H7 (cell line): ENCODE results near the gene RAB9B. TPM values are rescaled to one million over a fixed set of nuclear protein-coding genes. Genes with fewer than 3 reads are reported as not detected.
A peak's percentile ranks its signal among the peaks of the same experiment; 100 is the strongest.
"Not testable (repeated sequence)": the region's sequence is repeated elsewhere in the genome, so short reads cannot be mapped to it uniquely, and the experiment has no call there.

Experiments used
- DNase-seq: peaks from one replicate; pipeline ENCODE4 v3.0.0; 2012
- H3K27me3 ChIP-seq: 2 replicates; pipeline ENCODE4 v1.6.0; 2011; ENCODE audit warnings: mild to moderate bottlenecking, low read length; ENCODE audit not compliant: control insufficient read depth, insufficient read depth
- H3K36me3 ChIP-seq: replicated peaks from 2 replicates; pipeline ENCODE4 v1.5.1; 2011; ENCODE audit warnings: low read length; ENCODE audit not compliant: control insufficient read depth, insufficient read depth
- H3K4me3 ChIP-seq: 2 replicates; pipeline ENCODE4 v1.5.1; 2011; ENCODE audit warnings: low read depth, mild to moderate bottlenecking, control low read depth, low read length, moderate library complexity; ENCODE audit not compliant: insufficient read depth
- total RNA-seq: library from RNA; depleted of rRNA; stranded (reverse); fragments of >200 nt; shearing (Covaris generic); gene quantifications from 2 replicates; pipeline ENCODE4 v1.2.3, GENCODE V29; 2014

Gene RAB9B
- total RNA-seq, 1 experiment from 2014 or later: 0.48 TPM

GRCh38 chrX:103828529-103828928 lies 3.5 kb downstream of the RAB9B start:
- Histone ChIP-seq H3K4me3 (no peak overlapping the region), H3K36me3 (no peaks in the 10 kb centered on the region), H3K27me3 (peaks cover 21% of the 10 kb centered on the region)
- no peak for DNase-seq

DNA sequence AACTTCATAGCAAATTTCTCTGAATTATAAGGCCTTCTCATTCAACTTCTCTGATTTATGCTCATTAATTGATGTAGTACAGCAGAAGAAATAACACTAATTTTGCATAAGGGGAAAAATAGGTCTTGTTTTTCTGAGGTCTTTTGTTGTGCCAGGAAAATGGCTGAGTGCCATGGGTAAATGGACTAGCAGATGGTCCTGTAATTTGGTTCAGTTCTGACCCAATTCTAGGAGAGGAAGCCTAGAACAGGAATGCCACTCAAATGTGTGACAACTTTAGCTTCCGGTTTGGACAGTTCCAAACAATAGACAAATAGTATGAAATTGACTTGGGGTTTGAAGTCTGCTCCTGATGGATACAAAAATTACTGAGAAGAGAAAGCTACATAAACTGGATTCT lies 6.2 kb downstream of the RAB9B start:
- DNase-seq: no peak
- H3K4me3 ChIP-seq: no peak overlapping the region
- H3K27me3 ChIP-seq: peaks cover 10% of the 10 kb centered on the region
- no peaks in the 10 kb centered on the region for H3K36me3 ChIP-seq

GRCh38 chrX:103823591-103823990 lies 8.5 kb downstream of the RAB9B start:
- H3K27me3 ChIP-seq: peaks cover 1% of the 10 kb centered on the region; the same call in 1 of the 2 replicates
- DNase-seq: no peak
- no peaks in the 10 kb centered on the region for H3K36me3 ChIP-seq
- no peak overlapping the region for H3K4me3 ChIP-seq

DNA sequence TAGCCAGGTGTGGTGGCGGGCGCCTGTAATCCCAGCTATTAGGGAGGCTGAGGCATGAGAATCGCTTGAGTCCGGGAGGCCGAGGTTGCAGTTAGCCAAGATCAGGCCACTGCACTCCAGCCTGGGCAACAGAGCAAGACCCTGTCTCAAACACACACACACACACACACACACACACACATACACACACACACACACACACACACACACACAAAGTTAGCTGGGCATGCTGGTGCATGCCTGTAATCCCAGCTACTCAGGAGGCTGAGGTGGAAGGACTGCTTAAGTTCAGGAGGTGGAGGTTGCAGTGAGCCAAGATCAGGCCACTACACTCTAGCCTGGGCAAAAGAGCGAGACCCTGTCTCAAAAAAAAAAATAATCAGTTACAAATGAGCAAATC lies 11.3 kb downstream of the RAB9B start:
- not testable (repeated sequence) for H3K27me3 ChIP-seq, DNase-seq, H3K36me3 ChIP-seq, H3K4me3 ChIP-seq

DNA sequence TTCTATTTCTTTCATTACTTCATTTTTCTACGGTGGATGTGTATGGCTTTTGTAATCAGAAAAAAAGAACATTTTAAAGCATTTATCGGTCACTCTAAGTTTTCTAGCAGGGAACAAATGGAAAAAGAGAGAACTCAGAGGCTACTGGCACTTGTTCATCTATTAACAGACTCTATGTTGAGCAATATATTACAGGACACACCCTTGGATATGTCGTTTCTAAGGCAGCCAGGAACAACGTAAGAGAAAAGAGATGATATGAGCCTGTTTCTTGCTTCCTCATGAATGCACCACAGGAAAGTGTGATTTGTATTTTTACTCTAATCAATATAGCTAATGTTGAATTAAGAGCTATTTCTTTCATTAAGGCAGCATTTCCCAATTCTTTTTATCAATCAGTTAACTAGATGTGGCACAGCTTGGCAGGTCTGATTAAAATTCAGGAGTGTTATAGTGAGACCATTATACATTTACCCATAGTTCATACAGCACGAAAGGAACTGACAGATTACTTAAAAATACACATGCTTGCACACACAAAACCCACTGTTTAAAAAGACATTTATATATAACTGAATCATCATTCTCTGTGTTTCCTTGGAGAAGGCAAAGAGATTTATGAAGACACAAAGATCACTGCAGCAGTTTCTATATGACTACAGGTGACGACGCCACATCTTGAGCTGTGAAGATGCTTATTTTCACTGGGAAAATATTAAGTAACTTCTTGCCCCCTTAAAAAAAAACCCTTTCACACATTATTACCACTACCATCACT lies 13.0 kb downstream of the RAB9B start:
- H3K36me3 ChIP-seq: no peaks in the 10 kb centered on the region
- no peaks in the 10 kb centered on the region for H3K27me3 ChIP-seq
- no peak overlapping the region for H3K4me3 ChIP-seq
- DNase-seq: no peak

- Histone ChIP-seq H3K4me3 (no peak overlapping the region), H3K27me3 (no peaks in the 10 kb centered on the region), H3K36me3 (no peaks in the 10 kb centered on the region)
- peak; percentile 32 for DNase-seq
Observed at GRCh38 chrX:103817502-103817901, 14.6 kb downstream of the RAB9B start.

DNA sequence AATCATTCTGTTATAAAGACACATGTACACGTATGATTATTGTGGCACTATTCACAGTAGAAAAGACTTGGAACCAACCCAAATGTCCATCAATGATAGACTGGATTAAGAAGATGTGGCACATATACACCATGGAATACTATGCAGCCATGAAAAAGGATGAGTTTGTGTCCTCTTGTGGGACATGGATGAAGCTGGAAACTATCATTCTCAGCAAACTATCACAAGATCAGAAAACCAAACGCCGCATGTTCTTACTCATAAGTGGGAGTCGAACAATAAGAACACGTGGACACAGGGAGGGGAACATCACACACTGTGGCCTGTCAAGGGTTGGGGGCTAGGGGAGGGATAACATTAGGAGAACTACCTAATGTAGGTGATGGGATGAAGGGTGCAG lies 15.0 kb downstream of the RAB9B start:
- H3K27me3 ChIP-seq, DNase-seq, H3K36me3 ChIP-seq, H3K4me3 ChIP-seq: not testable (repeated sequence)

- no peak for DNase-seq
- no peaks in the 10 kb centered on the region for H3K36me3 ChIP-seq
- H3K4me3 ChIP-seq: no peak overlapping the region
- H3K27me3 ChIP-seq: no peaks in the 10 kb centered on the region
Observed at GRCh38 chrX:103811858-103812257, 20.2 kb downstream of the RAB9B start.

GRCh38 chrX:103806862-103807474 lies 25.1 kb downstream of the RAB9B start:
- Histone ChIP-seq H3K27me3 (no peaks in the 10 kb centered on the region), H3K4me3 (no peak overlapping the region), H3K36me3 (no peaks in the 10 kb centered on the region)
- DNase-seq: no peak

DNA sequence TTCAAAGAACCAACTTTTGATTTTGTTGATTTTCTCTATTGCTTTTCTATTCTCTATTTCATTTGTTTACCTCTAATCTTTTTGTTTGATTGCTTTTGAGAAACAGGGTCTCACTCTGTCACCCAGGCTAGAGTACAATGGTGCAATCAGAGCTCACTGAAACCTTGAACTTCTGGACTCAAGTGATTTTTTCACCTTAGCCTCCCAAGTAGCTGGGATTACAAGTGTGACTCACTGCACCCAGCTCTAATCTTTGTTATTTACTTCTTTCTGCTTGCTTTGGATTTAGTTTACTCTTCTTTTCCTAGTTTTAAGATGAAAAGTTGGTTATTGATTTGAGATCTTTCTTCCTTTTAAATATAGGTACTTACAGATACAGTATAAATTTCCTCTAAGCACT lies 26.2 kb downstream of the RAB9B start:
- H3K36me3 ChIP-seq: no peaks in the 10 kb centered on the region
- no peak for DNase-seq
- no peak overlapping the region for H3K4me3 ChIP-seq
- H3K27me3 ChIP-seq: no peaks in the 10 kb centered on the region

DNA sequence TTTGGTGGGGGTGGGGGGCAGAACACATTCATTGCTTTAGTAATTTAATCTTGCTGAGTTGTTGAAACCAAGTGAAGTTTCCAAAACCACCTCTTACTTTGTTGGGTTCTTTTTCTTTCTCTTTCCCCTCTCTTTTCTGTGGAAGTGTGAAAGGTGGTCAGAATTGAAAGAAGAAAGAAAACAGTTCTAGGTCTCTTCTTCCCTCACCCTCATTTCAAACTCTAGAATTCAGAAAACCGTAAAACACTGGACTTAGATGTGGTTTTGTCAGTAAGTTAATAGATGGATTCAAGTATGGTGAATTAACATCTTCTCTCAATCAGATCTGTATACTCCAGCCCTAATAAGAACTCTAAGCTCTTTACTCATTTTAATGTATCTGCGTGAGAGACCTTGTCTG lies 31.7 kb downstream of the RAB9B start:
- no peaks in the 10 kb centered on the region for H3K27me3 ChIP-seq
- H3K4me3 ChIP-seq: no peak overlapping the region
- DNase-seq: no peak
- no peaks in the 10 kb centered on the region for H3K36me3 ChIP-seq

GRCh38 chrX:103797691-103798090 lies 34.4 kb downstream of the RAB9B start:
- Histone ChIP-seq H3K4me3 (no peak overlapping the region), H3K27me3 (no peaks in the 10 kb centered on the region), H3K36me3 (no peaks in the 10 kb centered on the region)
- DNase-seq: no peak

DNA sequence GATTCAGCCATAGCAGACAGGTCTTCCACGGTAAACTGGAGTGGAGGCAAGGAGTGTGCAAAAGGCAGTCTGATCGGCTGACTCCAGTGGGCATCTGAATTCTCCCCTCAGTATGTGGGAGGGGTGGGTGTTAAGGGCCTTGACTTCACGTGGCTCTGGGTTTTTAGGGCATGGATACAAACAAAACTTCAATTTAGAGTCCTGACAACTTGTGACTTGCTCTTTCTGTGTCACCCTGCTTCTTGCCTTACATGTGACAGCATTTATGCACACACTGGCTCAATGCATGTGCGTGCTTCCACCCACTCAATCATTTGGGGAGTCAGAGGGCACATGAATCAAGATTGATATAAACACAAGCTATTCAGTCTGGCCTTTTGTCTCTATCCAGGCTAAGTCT lies 37.9 kb downstream of the RAB9B start:
- peaks cover 18% of the 10 kb centered on the region for H3K36me3 ChIP-seq
- no peak for DNase-seq
- no peak overlapping the region for H3K4me3 ChIP-seq
- no peaks in the 10 kb centered on the region for H3K27me3 ChIP-seq

- peaks cover 23% of the 10 kb centered on the region for H3K36me3 ChIP-seq
- DNase-seq: no peak
Observed at GRCh38 chrX:103793545-103793940, 38.5 kb downstream of the RAB9B start.

DNA sequence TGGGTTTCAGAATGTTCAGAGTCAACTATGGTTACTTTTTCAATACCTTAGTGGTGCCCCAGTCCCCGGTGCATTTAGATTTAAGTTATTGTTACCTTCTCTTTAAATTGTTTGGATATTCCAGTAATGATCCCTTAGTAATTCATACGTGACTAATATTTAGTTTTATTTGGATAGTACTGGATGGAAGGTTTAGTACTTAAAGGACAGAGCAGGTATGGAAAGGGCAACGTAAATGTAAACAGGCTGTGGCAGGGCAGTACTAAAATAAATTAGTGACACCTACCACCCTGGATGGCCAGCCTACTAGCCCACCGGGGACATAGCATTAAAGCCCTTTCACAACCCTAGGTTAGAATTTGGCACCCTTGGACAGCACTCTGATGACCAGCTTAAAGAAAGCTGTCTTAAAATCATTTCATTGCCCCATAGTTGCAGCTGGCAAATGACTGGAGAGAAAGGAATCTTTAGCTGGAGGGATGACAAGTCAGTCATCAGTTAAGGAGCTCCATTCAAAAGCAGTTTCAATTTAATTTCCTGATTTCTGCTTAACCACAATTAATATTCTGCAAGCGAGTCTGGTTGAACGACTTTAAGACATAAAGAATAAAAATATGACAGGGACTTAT lies 39.0 kb downstream of the RAB9B start:
- no peak for DNase-seq
- Histone ChIP-seq H3K4me3 (no peak overlapping the region), H3K36me3 (peaks cover 28% of the 10 kb centered on the region), H3K27me3 (no peaks in the 10 kb centered on the region)

More at GRCh38 chrX:103793545-103793940, 38.5 kb downstream of the RAB9B start:
- H3K4me3 ChIP-seq: no peak overlapping the region
- H3K27me3 ChIP-seq: no peaks in the 10 kb centered on the region
